Measurements from ENCODE around the gene TMEM82. TPM values are rescaled to one million over a fixed set of nuclear protein-coding genes. Genes with fewer than 3 reads are reported as not detected.
A peak's percentile ranks its signal among the peaks of the same experiment; 100 is the strongest.

Gene TMEM82
- total RNA-seq, 2 experiments from 2014 or later, result not detected

DNA sequence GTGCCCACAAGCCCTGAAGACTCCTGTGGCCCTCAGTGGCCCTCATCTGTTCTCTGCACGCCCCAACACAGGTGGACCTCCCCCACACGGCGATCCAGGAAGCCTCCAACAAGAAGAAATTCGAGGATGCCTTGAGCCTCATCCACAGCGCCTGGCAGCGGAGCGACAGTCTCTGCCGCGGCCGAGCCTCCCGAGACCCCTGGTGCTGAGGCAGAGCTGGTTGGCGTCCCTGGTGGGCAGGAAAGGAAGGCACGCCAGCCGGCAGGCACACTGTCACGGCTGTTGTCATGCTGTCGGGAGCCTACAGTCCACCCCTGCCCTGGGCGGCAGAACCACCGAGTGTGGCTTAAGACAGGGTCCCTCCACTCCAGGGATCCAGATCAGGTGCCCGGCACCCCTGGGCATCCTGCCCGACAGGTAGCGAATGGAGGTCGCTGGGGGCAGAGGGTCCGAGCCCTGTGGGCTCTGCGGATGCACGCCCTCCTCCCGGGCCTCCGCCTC lies 8.5 kb upstream of the TMEM82 start:
- no peak overlapping the region for H3K27ac Mint-ChIP-seq
- DNase-seq, result no peak
- no peaks in the 10 kb centered on the region for H3K9me3 Mint-ChIP-seq
- no peak overlapping the region for H3K4me3 Mint-ChIP-seq
- POLR2A ChIA-PET, result no interaction called here
- H3K4me1 Mint-ChIP-seq, result no peaks in the 10 kb centered on the region
- H3K36me3 Mint-ChIP-seq (ENCODE audit: low read depth), result peaks cover 14% of the 10 kb centered on the region
- H3K27me3 Mint-ChIP-seq, result no peaks in the 10 kb centered on the region
- CTCF ChIA-PET, result interaction anchor here (0.5 kb wide), 1 partner anchor 139 kb away, joined by 4 read pairs; no protein-coding TSS in a partner anchor

DNA sequence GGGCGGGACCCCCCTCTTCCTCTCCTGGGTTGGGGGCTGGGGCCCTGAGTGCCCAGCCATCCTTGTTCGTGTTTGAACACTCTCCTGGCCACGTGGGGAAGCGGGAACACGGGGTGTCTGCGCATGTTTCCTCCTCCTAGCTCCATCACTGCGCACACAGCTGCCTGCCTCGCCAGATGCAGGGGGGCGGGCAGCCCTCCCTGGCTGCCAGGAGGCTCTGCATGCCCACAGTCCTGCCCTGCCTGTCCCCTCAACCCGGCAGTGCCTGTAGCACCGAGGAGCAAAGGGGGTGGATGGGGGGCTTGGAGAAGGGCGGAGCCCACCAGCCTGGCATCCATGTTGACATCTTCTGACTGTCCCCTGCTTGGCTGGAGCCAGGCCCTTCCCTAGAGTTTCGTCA lies 8.0 kb upstream of the TMEM82 start:
- no peak for DNase-seq
- no peaks in the 10 kb centered on the region for H3K4me1 Mint-ChIP-seq
- H3K4me3 Mint-ChIP-seq, result no peak overlapping the region
- no peaks in the 10 kb centered on the region for H3K27me3 Mint-ChIP-seq
- no peaks in the 10 kb centered on the region for H3K9me3 Mint-ChIP-seq
- H3K36me3 Mint-ChIP-seq (ENCODE audit: low read depth), result peaks cover 10% of the 10 kb centered on the region
- H3K27ac Mint-ChIP-seq, result no peak overlapping the region
- ChIA-PET CTCF (interaction anchor here (0.5 kb wide), 1 partner anchor 140 kb away, joined by 4 read pairs; no protein-coding TSS in a partner anchor), POLR2A (no interaction called here)

DNA sequence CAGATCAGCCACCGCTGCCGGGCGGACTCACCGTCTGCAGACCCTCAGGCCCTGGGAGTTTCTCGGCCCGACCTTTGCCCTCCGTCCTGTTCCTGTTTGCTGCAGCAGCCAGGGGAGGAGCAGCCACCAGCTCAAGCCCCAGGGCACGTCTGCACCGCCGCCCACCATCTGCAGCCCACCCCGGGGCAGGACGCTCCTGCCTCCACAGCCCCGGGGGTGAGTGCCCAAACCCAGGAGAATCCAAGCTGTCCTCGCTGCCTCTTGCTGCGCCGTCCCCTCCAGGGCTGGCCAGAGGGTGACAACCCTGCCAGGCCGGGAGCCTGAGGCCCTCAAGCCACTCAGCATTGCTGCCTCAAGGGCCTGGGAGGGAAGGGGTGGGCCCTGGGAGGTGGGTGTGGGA lies 7.4 kb upstream of the TMEM82 start:
- Mint-ChIP-seq H3K4me3 (no peak overlapping the region), H3K9me3 (no peaks in the 10 kb centered on the region), H3K36me3 (ENCODE audit: low read depth) (peaks cover 7% of the 10 kb centered on the region), H3K27me3 (no peaks in the 10 kb centered on the region), H3K27ac (no peak overlapping the region), H3K4me1 (no peaks in the 10 kb centered on the region)
- ChIA-PET POLR2A (no interaction called here), CTCF (no interaction called here)
- DNase-seq, result no peak

DNA sequence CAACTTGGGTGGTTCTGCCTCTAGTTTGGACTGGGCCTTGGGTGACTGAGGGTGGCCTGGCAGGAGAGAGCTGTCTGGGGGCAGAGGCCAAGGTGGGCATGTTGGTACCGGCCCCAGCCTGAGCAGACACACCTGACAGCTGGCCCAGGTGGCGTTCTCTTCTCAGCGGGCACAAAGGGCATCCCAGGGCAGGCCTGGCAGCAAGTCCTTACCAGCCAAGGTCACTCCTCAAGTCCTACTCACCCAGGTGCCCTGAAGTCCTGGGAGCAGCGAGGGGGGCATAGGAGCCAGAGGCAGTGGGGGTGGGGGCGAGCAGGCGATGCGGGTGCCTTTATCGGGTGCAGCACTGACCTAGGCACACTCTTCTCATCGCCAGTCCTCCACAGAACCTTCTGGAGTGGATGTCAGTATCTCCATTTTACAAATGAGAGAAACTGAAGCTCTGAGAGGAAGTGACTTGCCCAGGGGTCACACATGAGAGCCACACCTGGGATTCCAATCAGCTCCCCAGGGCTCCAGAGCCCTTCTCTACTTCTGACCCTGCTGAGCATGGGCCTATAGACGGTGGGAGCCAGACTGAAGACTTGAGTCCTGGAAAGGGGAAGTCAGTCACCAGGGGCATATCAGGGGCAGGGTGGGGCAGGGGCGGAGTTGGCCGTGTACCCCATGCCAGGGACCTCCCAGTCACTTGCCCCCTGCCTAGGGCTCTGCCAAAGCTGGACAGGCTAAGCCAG lies 6.8 kb upstream of the TMEM82 start:
- H3K9me3 Mint-ChIP-seq, result no peaks in the 10 kb centered on the region
- no peak for DNase-seq
- ChIA-PET CTCF (interaction anchor here (0.6 to 0.7 kb wide), 2 partner anchors 11 to 203 kb away, joined by 3 read pairs; no protein-coding TSS in a partner anchor), POLR2A (no interaction called here)
- no peak overlapping the region for H3K27ac Mint-ChIP-seq
- no peaks in the 10 kb centered on the region for H3K27me3 Mint-ChIP-seq
- peaks cover 7% of the 10 kb centered on the region for H3K36me3 Mint-ChIP-seq (ENCODE audit: low read depth)
- H3K4me1 Mint-ChIP-seq, result no peaks in the 10 kb centered on the region
- no peak overlapping the region for H3K4me3 Mint-ChIP-seq

DNA sequence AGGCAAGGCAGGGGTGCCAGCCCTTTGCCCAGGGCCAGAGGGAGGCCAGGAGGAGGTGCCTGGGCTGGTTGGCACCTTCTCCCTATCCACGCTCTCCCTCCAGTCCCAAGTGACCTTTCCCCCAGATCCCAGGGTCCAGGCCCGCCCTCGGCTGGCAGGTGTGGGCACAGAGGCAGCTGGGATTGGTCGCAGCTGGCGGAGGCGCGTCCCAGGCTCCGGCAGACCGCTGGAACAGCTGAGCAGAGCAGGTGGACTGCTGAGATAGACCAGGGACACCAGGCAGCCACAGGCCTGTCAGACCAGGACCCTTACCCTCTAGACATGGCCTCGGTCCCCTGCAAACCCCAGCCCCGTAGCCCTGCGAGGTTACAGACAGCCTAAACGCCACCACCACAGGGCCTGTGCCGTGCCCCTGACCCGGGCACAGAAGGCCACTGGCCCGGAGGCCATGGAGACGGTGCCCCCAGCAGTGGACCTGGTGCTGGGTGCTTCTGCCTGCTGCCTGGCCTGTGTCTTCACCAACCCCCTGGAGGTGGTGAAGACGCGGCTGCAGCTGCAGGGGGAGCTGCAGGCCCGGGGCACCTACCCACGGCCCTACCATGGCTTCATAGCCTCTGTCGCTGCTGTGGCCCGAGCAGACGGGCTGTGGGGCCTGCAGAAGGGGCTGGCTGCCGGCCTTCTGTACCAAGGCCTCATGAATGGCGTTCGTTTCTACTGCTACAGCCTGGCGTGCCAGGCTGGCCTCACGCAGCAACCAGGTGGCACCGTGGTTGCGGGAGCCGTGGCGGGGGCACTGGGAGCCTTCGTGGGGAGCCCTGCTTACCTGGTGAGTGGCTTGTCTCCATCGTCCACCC lies 6.0 kb upstream of the TMEM82 start, which contains the start of gene SLC25A34:
SLC25A34 (plus strand) TSS at position 221 of the 854 bp plus-strand sequence; CDS start at position 449, 228 bp downstream.
- Mint-ChIP-seq H3K4me1 (peaks cover 2% of the 10 kb centered on the region), H3K27me3 (no peaks in the 10 kb centered on the region), H3K9me3 (no peaks in the 10 kb centered on the region), H3K4me3 (no peak within 1 kb of the TSS), H3K36me3 (ENCODE audit: low read depth) (peaks cover 7% of the 10 kb centered on the region), H3K27ac (peak within 1 kb of the TSS; percentile 61)
- no peak for DNase-seq
- ChIA-PET CTCF (interaction anchor here (0.6 to 1.6 kb wide), 3 partner anchors 12 to 202 kb away, joined by 3 to 4 read pairs (median 3); no protein-coding TSS in a partner anchor), POLR2A (no interaction called here)

DNA sequence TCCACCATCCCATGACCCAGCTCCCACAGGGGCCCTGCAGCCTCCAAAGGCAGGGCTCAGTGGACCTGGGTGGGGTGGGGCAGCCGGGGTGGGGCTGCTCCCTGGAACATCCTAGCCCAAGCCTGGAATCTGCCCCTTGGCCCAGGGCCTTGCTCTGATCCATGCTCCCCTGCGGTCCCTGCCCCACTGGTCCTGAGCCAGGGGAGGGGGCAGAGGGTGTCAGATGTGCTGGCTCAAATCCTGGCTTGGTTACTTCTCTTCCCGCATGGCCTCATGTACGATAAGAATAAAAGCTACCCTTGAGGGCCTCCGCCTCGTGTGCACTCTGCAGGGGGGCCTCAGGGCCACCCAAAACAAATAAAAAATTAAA lies 5.4 kb upstream of the TMEM82 start:
- H3K27me3 Mint-ChIP-seq, result no peaks in the 10 kb centered on the region
- ChIA-PET POLR2A (no interaction called here), CTCF (interaction anchor here (1.6 to 1.9 kb wide), 2 partner anchors 19 to 29 kb away, joined by 4 to 5 read pairs; no protein-coding TSS in a partner anchor)
- H3K27ac Mint-ChIP-seq, result peak overlapping the region; percentile 61
- no peak overlapping the region for H3K4me3 Mint-ChIP-seq
- H3K9me3 Mint-ChIP-seq, result no peaks in the 10 kb centered on the region
- peaks cover 5% of the 10 kb centered on the region for H3K4me1 Mint-ChIP-seq
- no peak for DNase-seq
- peaks cover 6% of the 10 kb centered on the region for H3K36me3 Mint-ChIP-seq (ENCODE audit: low read depth)

DNA sequence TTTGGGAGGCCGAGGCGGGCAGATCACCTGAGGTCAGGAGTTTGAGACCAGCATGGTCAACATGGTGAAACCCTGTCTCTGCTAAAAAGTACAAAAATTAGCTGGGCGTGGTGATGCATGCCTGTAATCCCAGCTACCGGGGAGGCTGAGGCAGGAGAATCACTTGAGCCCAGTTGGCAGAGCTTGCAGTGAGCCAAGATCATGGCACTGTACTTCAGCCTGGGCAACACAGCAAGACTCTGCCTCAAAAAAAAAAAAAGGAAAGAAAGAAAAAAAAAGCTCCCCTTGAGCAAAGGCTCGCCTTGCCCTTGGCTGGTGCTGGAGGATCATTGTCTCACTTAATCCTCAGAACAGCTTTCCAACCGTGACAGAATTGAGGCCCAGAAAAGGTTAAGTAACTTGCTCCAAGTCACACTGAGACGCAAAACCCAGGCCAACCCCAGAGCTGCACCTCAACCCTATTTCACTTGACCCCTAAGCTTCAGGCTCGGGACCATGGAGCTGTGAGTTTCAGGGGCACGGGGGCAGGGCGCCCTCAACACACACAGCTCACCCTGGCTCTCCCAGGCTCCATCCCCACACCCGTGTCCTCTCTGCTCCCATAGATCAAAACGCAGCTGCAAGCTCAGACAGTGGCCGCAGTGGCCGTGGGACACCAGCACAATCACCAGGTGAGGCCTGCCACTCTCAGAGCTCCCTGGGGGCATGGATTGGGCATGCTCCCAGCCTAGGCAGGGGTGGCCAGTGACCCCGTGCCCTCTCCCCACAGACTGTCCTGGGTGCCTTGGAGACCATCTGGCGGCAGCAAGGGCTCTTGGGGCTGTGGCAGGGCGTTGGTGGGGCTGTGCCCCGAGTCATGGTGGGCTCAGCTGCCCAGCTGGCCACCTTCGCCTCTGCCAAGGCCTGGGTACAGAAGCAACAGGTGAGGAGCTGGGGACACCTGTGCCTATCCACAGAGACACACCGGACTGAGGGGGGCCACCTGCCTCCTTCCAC lies 4.7 kb upstream of the TMEM82 start:
- ChIA-PET CTCF (interaction anchor here (1.6 to 1.9 kb wide), 2 partner anchors 20 to 30 kb away, joined by 4 to 5 read pairs; no protein-coding TSS in a partner anchor), POLR2A (interaction anchor here (1.1 kb wide), 1 partner anchor 107 kb away, joined by 3 read pairs; no protein-coding TSS in a partner anchor)
- DNase-seq, result no peak
- Mint-ChIP-seq H3K9me3 (no peaks in the 10 kb centered on the region), H3K27ac (peak overlapping the region; percentile 61), H3K4me1 (peaks cover 5% of the 10 kb centered on the region), H3K36me3 (ENCODE audit: low read depth) (peaks cover 2% of the 10 kb centered on the region), H3K4me3 (no peak overlapping the region), H3K27me3 (no peaks in the 10 kb centered on the region)

DNA sequence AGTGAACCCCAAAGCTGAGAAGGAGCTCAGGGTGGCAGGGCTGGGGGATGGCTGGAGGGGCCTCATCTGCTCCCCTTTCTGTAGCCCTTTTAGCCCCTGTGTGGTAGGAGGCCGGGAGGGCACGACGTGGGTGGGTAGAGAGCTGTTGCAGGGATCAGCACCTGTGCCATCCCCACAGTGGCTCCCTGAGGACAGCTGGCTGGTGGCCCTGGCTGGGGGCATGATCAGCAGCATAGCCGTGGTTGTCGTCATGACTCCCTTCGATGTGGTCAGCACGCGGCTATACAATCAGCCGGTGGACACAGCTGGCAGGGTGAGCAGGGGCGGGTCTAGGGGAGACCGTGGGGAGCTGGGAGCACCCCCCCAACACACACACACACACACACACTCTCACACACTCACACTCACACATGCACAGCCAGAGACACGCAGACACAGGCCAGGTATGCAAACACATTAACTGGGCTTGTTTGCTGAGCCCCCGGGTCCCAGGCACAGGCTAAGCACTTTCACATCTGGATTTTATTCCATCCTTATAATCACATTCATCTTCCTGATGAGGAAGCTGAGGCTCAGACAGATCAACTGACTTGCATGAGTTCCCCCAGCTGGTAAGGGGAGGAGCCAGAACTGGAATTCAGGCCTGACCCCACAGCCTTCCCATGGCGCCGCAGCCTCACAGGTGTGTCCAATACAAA lies 3.7 kb upstream of the TMEM82 start:
- H3K27ac Mint-ChIP-seq, result no peak overlapping the region
- no peak overlapping the region for H3K4me3 Mint-ChIP-seq
- CTCF ChIA-PET, result interaction anchor here (1.9 kb wide), 1 partner anchor 31 kb away, joined by 5 read pairs; no protein-coding TSS in a partner anchor
- POLR2A ChIA-PET, result interaction anchor here (1.1 kb wide), 1 partner anchor 108 kb away, joined by 3 read pairs; no protein-coding TSS in a partner anchor
- H3K27me3 Mint-ChIP-seq, result no peaks in the 10 kb centered on the region
- H3K4me1 Mint-ChIP-seq, result peaks cover 5% of the 10 kb centered on the region
- no peaks in the 10 kb centered on the region for H3K9me3 Mint-ChIP-seq
- DNase-seq, result no peak
- H3K36me3 Mint-ChIP-seq (ENCODE audit: low read depth), result no peaks in the 10 kb centered on the region

DNA sequence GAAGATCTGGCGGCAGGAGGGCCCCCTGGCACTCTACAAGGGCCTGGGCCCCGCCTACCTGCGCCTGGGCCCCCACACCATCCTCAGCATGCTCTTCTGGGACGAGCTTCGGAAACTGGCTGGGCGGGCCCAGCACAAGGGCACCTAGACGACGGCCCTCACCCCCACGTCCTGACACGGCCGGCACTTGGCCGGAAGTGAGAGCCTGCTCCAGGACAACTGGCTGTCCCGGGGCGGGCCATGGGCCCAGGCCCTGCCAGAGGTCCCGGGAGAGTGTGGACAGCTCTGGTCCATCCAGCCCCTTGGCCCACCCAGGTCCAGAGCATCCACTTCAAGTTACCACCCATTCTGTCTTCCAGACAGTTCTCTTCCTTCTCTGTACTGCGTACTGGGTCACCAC lies 3.0 kb upstream of the TMEM82 start:
- ChIA-PET POLR2A (no interaction called here), CTCF (no interaction called here)
- Mint-ChIP-seq H3K27me3 (no peaks in the 10 kb centered on the region), H3K36me3 (ENCODE audit: low read depth) (no peaks in the 10 kb centered on the region), H3K27ac (no peak overlapping the region), H3K4me3 (no peak overlapping the region), H3K9me3 (no peaks in the 10 kb centered on the region), H3K4me1 (peaks cover 5% of the 10 kb centered on the region)
- no peak for DNase-seq

DNA sequence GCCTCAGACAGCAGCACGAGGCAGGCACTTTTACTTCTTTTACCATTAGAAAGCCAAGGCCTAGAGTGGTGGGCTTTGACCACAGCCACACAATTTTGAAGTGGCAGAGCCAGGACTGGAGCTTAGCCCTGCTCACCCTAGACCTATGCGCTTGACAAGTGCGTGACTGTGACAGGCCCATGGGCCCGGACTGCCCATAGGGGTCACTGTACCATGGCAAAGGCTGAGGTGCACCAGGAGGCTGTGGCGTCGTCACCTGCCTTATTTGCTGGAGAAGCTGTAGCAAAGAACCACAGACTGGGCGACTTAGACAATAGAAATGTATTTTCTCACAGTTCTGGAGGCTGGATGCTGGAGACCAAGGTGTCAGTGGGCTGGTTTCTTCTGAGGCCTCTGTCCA lies 2.6 kb upstream of the TMEM82 start:
- POLR2A ChIA-PET, result no interaction called here
- no peak overlapping the region for H3K27ac Mint-ChIP-seq

DNA sequence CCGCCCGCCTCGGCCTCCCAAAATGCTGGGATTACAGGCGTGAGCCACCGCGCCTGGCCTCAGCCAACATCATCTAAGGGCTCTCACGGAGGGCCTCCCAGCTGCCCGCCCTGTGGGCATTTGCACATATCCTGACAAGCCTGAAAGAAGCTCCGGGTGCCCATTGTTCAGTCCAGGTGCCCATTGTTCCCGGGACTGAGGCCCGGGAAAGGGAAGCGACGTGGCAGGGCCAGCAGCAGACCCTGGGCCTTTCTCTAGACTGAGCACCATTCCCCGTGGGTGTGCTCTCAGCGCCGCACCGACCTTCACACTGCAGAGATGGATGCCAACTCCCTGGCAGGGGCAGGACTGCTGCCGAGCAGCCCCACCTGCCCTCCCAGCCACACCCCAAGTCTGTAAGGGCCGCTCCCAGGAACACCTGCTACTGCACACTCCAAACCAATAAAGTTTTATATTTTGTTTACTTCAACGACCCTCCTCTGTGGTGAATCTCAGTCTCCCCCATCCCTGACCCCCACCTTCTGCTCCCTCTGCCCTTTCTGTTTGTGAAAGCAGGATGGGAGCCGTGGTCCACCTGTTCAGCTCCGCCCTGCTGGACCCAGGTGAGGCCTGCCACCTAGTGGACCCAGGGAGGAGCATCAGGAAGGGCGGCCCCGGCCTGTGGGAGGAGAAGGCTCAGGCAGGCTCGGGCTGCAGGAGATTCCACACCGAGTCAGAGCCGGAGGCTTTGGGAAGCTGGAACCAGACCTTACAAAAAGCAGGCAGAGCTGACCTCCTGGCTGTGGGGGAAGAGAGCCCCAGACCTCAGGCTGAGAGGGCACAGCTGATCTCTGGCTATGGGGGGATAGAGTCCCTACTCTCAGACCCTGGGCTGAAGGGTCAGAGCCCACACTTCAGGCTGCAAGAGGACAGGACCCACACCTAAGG lies 1.1 kb upstream of the TMEM82 start:
- Mint-ChIP-seq H3K27ac (no peak overlapping the region), H3K4me1 (peaks cover 5% of the 10 kb centered on the region), H3K4me3 (no peak overlapping the region), H3K9me3 (no peaks in the 10 kb centered on the region), H3K36me3 (ENCODE audit: low read depth) (no peaks in the 10 kb centered on the region), H3K27me3 (no peaks in the 10 kb centered on the region)
- ChIA-PET CTCF (interaction anchor here (0.6 to 1.9 kb wide), 4 partner anchors 9 to 150 kb away, joined by 3 to 6 read pairs (median 4); no protein-coding TSS in a partner anchor), POLR2A (no interaction called here)
- DNase-seq, result peak; percentile 78

More for the DNA sequence above, 2.6 kb upstream of the TMEM82 start:
- H3K4me1 Mint-ChIP-seq, result peaks cover 5% of the 10 kb centered on the region
- H3K36me3 Mint-ChIP-seq (ENCODE audit: low read depth), result no peaks in the 10 kb centered on the region
- H3K4me3 Mint-ChIP-seq, result no peak overlapping the region
- no peaks in the 10 kb centered on the region for H3K9me3 Mint-ChIP-seq
- CTCF ChIA-PET, result interaction anchor here (0.9 kb wide), 1 partner anchor 53 kb away, joined by 5 read pairs; no protein-coding TSS in a partner anchor
- H3K27me3 Mint-ChIP-seq, result no peaks in the 10 kb centered on the region
- no peak for DNase-seq
